Liver (tissue), 3 donors: Measurements from ENCODE around the gene KIAA0825.

ENCODE experiments used
- ATF3 ChIP-seq: IDR thresholded peaks from 2 replicates; pipeline ENCODE4 v1.6.1; 2016; ENCODE audit warnings: antibody characterized with exemption
- CTCF ChIP-seq: fragments of 150-350 bp; IDR thresholded peaks from 2 replicates; pipeline ENCODE4 v1.5.1; 2017; ENCODE audit warnings: improper control_type of control experiment, low read depth, low read length; ENCODE audit not compliant: missing input control
- EGR1 ChIP-seq, 2 donors: IDR thresholded peaks; 2 replicates each; pipeline ENCODE4 v1.6.1; 2016 to 2018; ENCODE audit warnings: antibody characterized with exemption in 2 of 2, low read depth in 2 of 2
- FOXA2 ChIP-seq: IDR thresholded peaks from 2 replicates; pipeline ENCODE4 v1.6.1; 2016; ENCODE audit warnings: antibody characterized with exemption
- GABPA ChIP-seq, 2 donors: IDR thresholded peaks in 1 of 2; conservative IDR thresholded peaks in 1 of 2; 2 replicates each; pipeline ENCODE4 v1.6.1; 2016; ENCODE audit warnings: antibody characterized with exemption in 2 of 2, mild to moderate bottlenecking in 1 of 2, moderate library complexity in 1 of 2
- MAX ChIP-seq: IDR thresholded peaks from 2 replicates; pipeline ENCODE4 v1.6.1; 2016; ENCODE audit warnings: antibody characterized with exemption
- NR2F2 ChIP-seq: IDR thresholded peaks from 2 replicates; pipeline ENCODE4 v1.6.1; 2016; ENCODE audit warnings: antibody characterized with exemption
- RAD21 ChIP-seq, 2 donors: IDR thresholded peaks; 2 replicates each; pipeline ENCODE4 v1.6.1; 2016; ENCODE audit warnings: antibody characterized with exemption in 2 of 2, mild to moderate bottlenecking in 2 of 2
- REST ChIP-seq: IDR thresholded peaks from 2 replicates; pipeline ENCODE4 v1.6.1; 2016; ENCODE audit warnings: antibody characterized with exemption, mild to moderate bottlenecking
- SP1 ChIP-seq: IDR thresholded peaks from 2 replicates; pipeline ENCODE4 v1.6.1; 2018; ENCODE audit warnings: antibody characterized with exemption, mild to moderate bottlenecking
- TAF1 ChIP-seq: conservative IDR thresholded peaks from 2 replicates; pipeline ENCODE4 v1.6.1; 2016; ENCODE audit warnings: antibody characterized with exemption, mild to moderate bottlenecking
- YY1 ChIP-seq: IDR thresholded peaks from 2 replicates; pipeline ENCODE4 v1.6.1; 2016; ENCODE audit warnings: antibody characterized with exemption, mild to moderate bottlenecking
- ZBTB33 ChIP-seq: IDR thresholded peaks from 2 replicates; pipeline ENCODE4 v1.6.1; 2016; ENCODE audit warnings: antibody characterized with exemption
- donor health status: healthy.
- donor health status: healthy.

GRCh38 chr5:94345257-94345656 is 273.1 kb downstream of the KIAA0825 start:
- TF ChIP-seq MAX (no peak), CTCF (no peak), REST (no peak), RAD21 (IDR thresholded peaks at IDR 0.05) (no peak), ZBTB33 (no peak), GABPA (IDR thresholded peaks at IDR 0.05 in 1 of 2, conservative IDR thresholded peaks at IDR 0.05 in 1 of 2) (no peak), TAF1 (no peak), SP1 (no peak), ATF3 (no peak), FOXA2 (no peak), YY1 (no peak), NR2F2 (no peak), EGR1 (IDR thresholded peaks at IDR 0.05; ENCODE audit: low read depth in 2 of 2) (no peak)
